ENCODE measurements around the gene COPA.

COPA gene

DNA sequence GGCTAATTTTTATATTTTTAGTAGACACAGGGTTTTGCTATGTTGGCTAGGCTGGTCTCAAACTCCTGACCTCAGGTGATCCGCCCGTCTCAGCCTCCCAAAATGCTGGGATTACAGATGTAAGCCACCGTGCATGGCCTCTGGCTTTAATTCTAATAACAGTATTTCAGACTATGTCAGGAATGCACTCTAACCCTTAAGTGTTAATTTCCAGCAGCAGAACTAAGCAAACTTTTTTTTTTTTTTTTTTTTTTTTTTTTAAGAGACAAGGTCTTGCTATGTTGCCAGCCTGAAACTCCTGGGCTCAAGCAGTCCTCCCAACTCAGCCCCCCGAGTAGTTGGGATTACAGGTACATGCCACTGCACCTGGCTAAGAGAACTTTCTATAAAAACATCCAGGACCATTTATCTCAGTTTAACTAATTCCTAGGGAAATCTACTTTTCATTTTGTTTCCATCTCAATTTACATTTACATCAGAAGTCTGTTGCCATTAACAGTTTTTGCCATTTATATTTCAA is 87.2 kb downstream of the COPA start:
- peaks cover 37% of the 10 kb centered on the region for H3K4me1 ChIP-seq (ENCODE audit: insufficient read depth, low read length, poor library complexity, severe bottlenecking)
- TF ChIP-seq, protein P1, sequence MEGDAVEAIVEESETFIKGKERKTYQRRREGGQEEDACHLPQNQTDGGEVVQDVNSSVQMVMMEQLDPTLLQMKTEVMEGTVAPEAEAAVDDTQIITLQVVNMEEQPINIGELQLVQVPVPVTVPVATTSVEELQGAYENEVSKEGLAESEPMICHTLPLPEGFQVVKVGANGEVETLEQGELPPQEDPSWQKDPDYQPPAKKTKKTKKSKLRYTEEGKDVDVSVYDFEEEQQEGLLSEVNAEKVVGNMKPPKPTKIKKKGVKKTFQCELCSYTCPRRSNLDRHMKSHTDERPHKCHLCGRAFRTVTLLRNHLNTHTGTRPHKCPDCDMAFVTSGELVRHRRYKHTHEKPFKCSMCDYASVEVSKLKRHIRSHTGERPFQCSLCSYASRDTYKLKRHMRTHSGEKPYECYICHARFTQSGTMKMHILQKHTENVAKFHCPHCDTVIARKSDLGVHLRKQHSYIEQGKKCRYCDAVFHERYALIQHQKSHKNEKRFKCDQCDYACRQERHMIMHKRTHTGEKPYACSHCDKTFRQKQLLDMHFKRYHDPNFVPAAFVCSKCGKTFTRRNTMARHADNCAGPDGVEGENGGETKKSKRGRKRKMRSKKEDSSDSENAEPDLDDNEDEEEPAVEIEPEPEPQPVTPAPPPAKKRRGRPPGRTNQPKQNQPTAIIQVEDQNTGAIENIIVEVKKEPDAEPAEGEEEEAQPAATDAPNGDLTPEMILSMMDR (conservative IDR thresholded peaks at IDR 0.05; ENCODE audit: low read length), result no peak
- no peak for TF ChIP-seq EZH2phosphoT487 (IDR thresholded peaks at IDR 0.05; ENCODE audit: borderline replicate concordance)
- H3K79me2 ChIP-seq (ENCODE audit: insufficient read depth, low read length), result peaks cover 53% of the 10 kb centered on the region
- H3K9ac ChIP-seq (ENCODE audit: low read depth, low read length, poor library complexity, severe bottlenecking), result peak overlapping the region; percentile 2
- H3F3A ChIP-seq (ENCODE audit: low read depth), result no peaks in the 10 kb centered on the region
- H3K4me3 ChIP-seq (ENCODE audit: low read length, poor library complexity, severe bottlenecking), result no peak overlapping the region
- H3K9me3 ChIP-seq (ENCODE audit: insufficient read depth, low read depth, low read length), result no peaks in the 10 kb centered on the region
- H3K36me3 ChIP-seq (ENCODE audit: insufficient read depth, low read length), result no peaks in the 10 kb centered on the region
- H3K27me3 ChIP-seq (ENCODE audit: insufficient read depth, low read length, poor library complexity, severe bottlenecking), result no peaks in the 10 kb centered on the region
- no peaks in the 10 kb centered on the region for H3K9me2 ChIP-seq (replicated peaks; ENCODE audit: low read depth, low read length)
- no peak overlapping the region for H2AFZ ChIP-seq (ENCODE audit: low read length)
- H4K20me1 ChIP-seq (ENCODE audit: insufficient read depth, low read length, poor library complexity, severe bottlenecking), result peaks cover 38% of the 10 kb centered on the region
- H3K4me2 ChIP-seq (ENCODE audit: low read depth, low read length, poor library complexity, severe bottlenecking), result peak overlapping the region; percentile 88

- no peak overlapping the region for H3K4me3 ChIP-seq (ENCODE audit: low read length, poor library complexity, severe bottlenecking)
- no peak for TF ChIP-seq EZH2phosphoT487 (IDR thresholded peaks at IDR 0.05; ENCODE audit: borderline replicate concordance)
- TF ChIP-seq, protein P1 (conservative IDR thresholded peaks at IDR 0.05; ENCODE audit: low read length), result peak; percentile 86
- H3K36me3 ChIP-seq (ENCODE audit: insufficient read depth, low read length), result no peaks in the 10 kb centered on the region
- peaks cover 14% of the 10 kb centered on the region for H4K20me1 ChIP-seq (ENCODE audit: insufficient read depth, low read length, poor library complexity, severe bottlenecking)
- H3K9me2 ChIP-seq (replicated peaks; ENCODE audit: low read depth, low read length), result no peaks in the 10 kb centered on the region
- no peak overlapping the region for H2AFZ ChIP-seq (ENCODE audit: low read length)
- H3K79me2 ChIP-seq (ENCODE audit: insufficient read depth, low read length), result peaks cover 25% of the 10 kb centered on the region
- no peaks in the 10 kb centered on the region for H3K27me3 ChIP-seq (ENCODE audit: insufficient read depth, low read length, poor library complexity, severe bottlenecking)
- H3K9ac ChIP-seq (ENCODE audit: low read depth, low read length, poor library complexity, severe bottlenecking), result no peak overlapping the region
- peaks cover 4% of the 10 kb centered on the region for H3K4me1 ChIP-seq (ENCODE audit: insufficient read depth, low read length, poor library complexity, severe bottlenecking)
- no peaks in the 10 kb centered on the region for H3K9me3 ChIP-seq (ENCODE audit: insufficient read depth, low read depth, low read length)
- no peaks in the 10 kb centered on the region for H3F3A ChIP-seq (ENCODE audit: low read depth)
- no peak overlapping the region for H3K4me2 ChIP-seq (ENCODE audit: low read depth, low read length, poor library complexity, severe bottlenecking)
Measured at GRCh38 chr1:160251687-160252526, 91.1 kb downstream of the COPA start.

GRCh38 chr1:160251011-160251410 is 92.0 kb downstream of the COPA start:
- Histone ChIP-seq H3K9me3 (ENCODE audit: insufficient read depth, low read depth, low read length) (no peaks in the 10 kb centered on the region), H3K9me2 (replicated peaks; ENCODE audit: low read depth, low read length) (no peaks in the 10 kb centered on the region), H3F3A (ENCODE audit: low read depth) (no peaks in the 10 kb centered on the region), H3K4me2 (ENCODE audit: low read depth, low read length, poor library complexity, severe bottlenecking) (no peak overlapping the region), H3K36me3 (ENCODE audit: insufficient read depth, low read length) (no peaks in the 10 kb centered on the region), H3K9ac (ENCODE audit: low read depth, low read length, poor library complexity, severe bottlenecking) (no peak overlapping the region), H2AFZ (ENCODE audit: low read length) (no peak overlapping the region), H4K20me1 (ENCODE audit: insufficient read depth, low read length, poor library complexity, severe bottlenecking) (peaks cover 10% of the 10 kb centered on the region), H3K4me3 (ENCODE audit: low read length, poor library complexity, severe bottlenecking) (no peak overlapping the region), H3K79me2 (ENCODE audit: insufficient read depth, low read length) (peaks cover 25% of the 10 kb centered on the region; the same call in 1 of the 2 replicates), H3K4me1 (ENCODE audit: insufficient read depth, low read length, poor library complexity, severe bottlenecking) (no peaks in the 10 kb centered on the region), H3K27me3 (ENCODE audit: insufficient read depth, low read length, poor library complexity, severe bottlenecking) (no peaks in the 10 kb centered on the region)
- TF ChIP-seq EZH2phosphoT487 (IDR thresholded peaks at IDR 0.05; ENCODE audit: borderline replicate concordance), result no peak
- TF ChIP-seq, protein P1 (conservative IDR thresholded peaks at IDR 0.05; ENCODE audit: low read length), result no peak
